Caco-2 (cell line): ENCODE measurements around the gene FAM83F. TPM values are rescaled to one million over a fixed set of nuclear protein-coding genes. Genes with fewer than 3 reads are reported as not detected.

Experiments used
- BruUV-seq: library from RNA; stranded (reverse); fragments of 400-500 nt; replicated peaks from 2 replicates; lab custom pipeline; 2021; lab: Mats Ljungman, UMichigan
- CTCF ChIA-PET: fragments of 300-600 bp; sonication (Branson Sonifier 250); formaldehyde crosslinking; loops from one replicate; lab custom pipeline; 2022; ENCODE audit warnings: antibody characterized with exemption; lab: Charles Lee
- POLR2A ChIA-PET: fragments of 300-600 bp; sonication (Branson Sonifier 250); formaldehyde crosslinking; loops from one replicate; lab custom pipeline; 2022; ENCODE audit warnings: antibody characterized with exemption; lab: Charles Lee
- DNase-seq, 2 experiments: peaks; one replicate each; pipeline versions ENCODE4 v3.0.0 to v3.0.0-alpha.2; 2020 to 2022
- H3K27me3 ChIP-seq: replicated peaks from 2 replicates; pipeline ENCODE4 v1.6.0; 2011; ENCODE audit warnings: low read length; ENCODE audit not compliant: control insufficient read depth, insufficient read depth
- H3K36me3 ChIP-seq: 2 replicates; pipeline ENCODE4 v1.5.1; 2011; ENCODE audit warnings: low read length; ENCODE audit not compliant: control insufficient read depth, insufficient read depth
- H3K4me1 ChIP-seq: fragments of 250-450 bp; sonication (Bioruptor Pico); 2 replicates; pipeline ENCODE4 v1.5.1; 2020; ENCODE audit warnings: mild to moderate bottlenecking
- H3K4me3 ChIP-seq: 2 replicates; pipeline ENCODE4 v1.5.1; 2011; ENCODE audit warnings: low read depth, mild to moderate bottlenecking, control low read depth, low read length
- H3K9me3 ChIP-seq: fragments of 250-450 bp; sonication (Bioruptor Pico); 2 replicates; pipeline ENCODE4 v1.5.1; 2020; ENCODE audit warnings: mild to moderate bottlenecking, moderate library complexity
- H3K27ac Mint-ChIP-seq: one replicate; pipeline ENCODE4 v1.8.0; 2022; ENCODE audit warnings: mixed read lengths; ENCODE audit not compliant: unreplicated experiment
- H3K27me3 Mint-ChIP-seq: one replicate; pipeline ENCODE4 v1.8.0; 2022; ENCODE audit warnings: mixed read lengths; ENCODE audit not compliant: insufficient read depth, unreplicated experiment
- H3K36me3 Mint-ChIP-seq: one replicate; pipeline ENCODE4 v1.8.0; 2022; ENCODE audit warnings: mild to moderate bottlenecking, mixed read lengths; ENCODE audit not compliant: insufficient read depth, unreplicated experiment
- H3K4me1 Mint-ChIP-seq: one replicate; pipeline ENCODE4 v1.8.0; 2022; ENCODE audit warnings: low read depth, mixed read lengths; ENCODE audit not compliant: unreplicated experiment
- H3K4me3 Mint-ChIP-seq: one replicate; pipeline ENCODE4 v1.8.0; 2022; ENCODE audit warnings: mild to moderate bottlenecking, moderate library complexity, mixed read lengths; ENCODE audit not compliant: unreplicated experiment
- H3K9me3 Mint-ChIP-seq: one replicate; pipeline ENCODE4 v1.8.0; 2022; ENCODE audit warnings: mixed read lengths; ENCODE audit not compliant: unreplicated experiment
- intact Hi-C: fragments of 100-400 bp; cut with micrococcal nuclease; formaldehyde crosslinking; loops from one replicate; pipeline ENCODE4 v1.10.0; 2022; ENCODE audit not compliant: unreplicated experiment
- total RNA-seq: library from RNA; stranded (reverse); gene quantifications from 2 replicates; pipeline ENCODE4 v1.2.3, GENCODE V29; 2022
- TF ChIP-seq, protein P1 (sequence below), 2 experiments: fragments of 200-600 bp in 1 of 2; IDR thresholded peaks; 1 replicate in 1 of 2; 2 replicates in 1 of 2; pipeline versions ENCODE4 v1.5.1 to v1.8.0; 2011 to 2022; ENCODE audit warnings: antibody characterized with exemption in 1 of 2, control low read depth in 1 of 2, inconsistent platforms in 1 of 2, low read depth in 1 of 2, low read length in 1 of 2, mild to moderate bottlenecking in 1 of 2, moderate library complexity in 1 of 2; ENCODE audit not compliant: insufficient read depth in 1 of 2, severe bottlenecking in 1 of 2, unreplicated experiment in 1 of 2

The FAM83F gene
- total RNA-seq, 1 experiment from 2014 or later = 20.0 TPM

DNA sequence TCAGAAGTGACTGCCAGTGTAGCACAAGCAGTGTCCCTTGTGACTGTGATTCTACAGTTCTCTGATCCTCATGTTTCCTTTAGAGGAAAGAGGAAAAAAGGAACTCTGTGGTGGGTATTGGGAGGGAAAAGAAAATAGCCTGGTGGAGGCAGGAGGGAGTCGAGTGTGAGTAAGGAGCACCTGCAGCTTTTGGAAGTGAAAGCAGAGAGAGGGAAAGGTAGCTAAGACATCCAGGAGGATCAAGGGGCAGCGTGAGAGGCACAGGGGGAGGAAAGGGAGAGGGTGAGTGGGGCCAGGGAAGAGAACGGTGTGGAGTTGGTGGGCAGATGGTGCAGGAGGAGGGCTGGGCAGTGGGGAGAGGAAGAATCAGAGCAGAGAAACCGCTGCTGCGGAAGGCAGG is 22.1 kb upstream of the FAM83F start:
- ChIA-PET CTCF (interaction anchor here (1.3 kb wide), 1 partner anchor 19 kb away, joined by 4 read pairs; no protein-coding TSS in a partner anchor), POLR2A (no interaction called here)
- Histone ChIP-seq H3K4me3 (no peak overlapping the region), H3K9me3 (no peaks in the 10 kb centered on the region), H3K27me3 (no peaks in the 10 kb centered on the region; the same call in 1 of the 2 replicates), H3K36me3 (no peaks in the 10 kb centered on the region), H3K4me1 (no peaks in the 10 kb centered on the region)
- DNase-seq = no peak
- H3K27ac Mint-ChIP-seq = no peak overlapping the region
- no peak overlapping the region for H3K4me3 Mint-ChIP-seq
- H3K36me3 Mint-ChIP-seq = no peaks in the 10 kb centered on the region
- peaks cover 3% of the 10 kb centered on the region for H3K27me3 Mint-ChIP-seq
- intact Hi-C loops = no loop called here
- no peaks in the 10 kb centered on the region for H3K4me1 Mint-ChIP-seq
- TF ChIP-seq, protein P1, sequence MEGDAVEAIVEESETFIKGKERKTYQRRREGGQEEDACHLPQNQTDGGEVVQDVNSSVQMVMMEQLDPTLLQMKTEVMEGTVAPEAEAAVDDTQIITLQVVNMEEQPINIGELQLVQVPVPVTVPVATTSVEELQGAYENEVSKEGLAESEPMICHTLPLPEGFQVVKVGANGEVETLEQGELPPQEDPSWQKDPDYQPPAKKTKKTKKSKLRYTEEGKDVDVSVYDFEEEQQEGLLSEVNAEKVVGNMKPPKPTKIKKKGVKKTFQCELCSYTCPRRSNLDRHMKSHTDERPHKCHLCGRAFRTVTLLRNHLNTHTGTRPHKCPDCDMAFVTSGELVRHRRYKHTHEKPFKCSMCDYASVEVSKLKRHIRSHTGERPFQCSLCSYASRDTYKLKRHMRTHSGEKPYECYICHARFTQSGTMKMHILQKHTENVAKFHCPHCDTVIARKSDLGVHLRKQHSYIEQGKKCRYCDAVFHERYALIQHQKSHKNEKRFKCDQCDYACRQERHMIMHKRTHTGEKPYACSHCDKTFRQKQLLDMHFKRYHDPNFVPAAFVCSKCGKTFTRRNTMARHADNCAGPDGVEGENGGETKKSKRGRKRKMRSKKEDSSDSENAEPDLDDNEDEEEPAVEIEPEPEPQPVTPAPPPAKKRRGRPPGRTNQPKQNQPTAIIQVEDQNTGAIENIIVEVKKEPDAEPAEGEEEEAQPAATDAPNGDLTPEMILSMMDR (IDR thresholded peaks at IDR 0.05; ENCODE audit: insufficient read depth in 1 of 2, low read depth in 1 of 2, low read length in 1 of 2, severe bottlenecking in 1 of 2, unreplicated experiment in 1 of 2) = no peak
- no TSS peak for BruUV-seq
- H3K9me3 Mint-ChIP-seq = no peaks in the 10 kb centered on the region

DNA sequence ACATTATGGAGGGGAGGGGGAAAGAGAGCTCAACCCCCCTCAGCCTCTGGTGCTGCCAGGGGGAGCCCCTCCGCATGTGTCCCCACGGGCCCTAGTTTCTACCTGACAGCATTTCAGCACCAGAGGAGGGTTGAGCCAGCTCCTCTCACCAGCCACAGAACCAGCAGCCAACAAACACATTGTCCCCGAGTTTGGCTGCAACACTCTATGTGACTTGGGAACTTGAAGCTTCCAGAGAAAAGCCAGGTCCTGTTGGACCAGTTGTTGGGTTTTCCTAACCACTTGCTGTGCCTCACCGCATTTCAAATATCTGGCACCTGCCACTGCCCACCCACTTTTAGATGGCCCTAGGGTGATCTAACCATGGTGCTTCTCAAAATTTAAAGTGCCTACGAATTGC is 21.1 kb upstream of the FAM83F start:
- Histone ChIP-seq H3K27me3 (no peaks in the 10 kb centered on the region; the same call in 1 of the 2 replicates), H3K36me3 (no peaks in the 10 kb centered on the region), H3K4me3 (no peak overlapping the region), H3K9me3 (no peaks in the 10 kb centered on the region), H3K4me1 (no peaks in the 10 kb centered on the region)
- BruUV-seq = no TSS peak
- intact Hi-C loops = no loop called here
- H3K36me3 Mint-ChIP-seq = no peaks in the 10 kb centered on the region
- no peaks in the 10 kb centered on the region for H3K4me1 Mint-ChIP-seq
- H3K9me3 Mint-ChIP-seq = no peaks in the 10 kb centered on the region
- peaks cover 6% of the 10 kb centered on the region for H3K27me3 Mint-ChIP-seq
- ChIA-PET POLR2A (no interaction called here), CTCF (interaction anchor here (0.5 to 1.3 kb wide), 2 partner anchors 20 to 50 kb away, joined by 3 to 4 read pairs; no protein-coding TSS in a partner anchor)
- no peak overlapping the region for H3K27ac Mint-ChIP-seq
- TF ChIP-seq, protein P1 (IDR thresholded peaks at IDR 0.05; ENCODE audit: insufficient read depth in 1 of 2, low read depth in 1 of 2, low read length in 1 of 2, severe bottlenecking in 1 of 2, unreplicated experiment in 1 of 2) = no peak
- no peak for DNase-seq
- no peak overlapping the region for H3K4me3 Mint-ChIP-seq

DNA sequence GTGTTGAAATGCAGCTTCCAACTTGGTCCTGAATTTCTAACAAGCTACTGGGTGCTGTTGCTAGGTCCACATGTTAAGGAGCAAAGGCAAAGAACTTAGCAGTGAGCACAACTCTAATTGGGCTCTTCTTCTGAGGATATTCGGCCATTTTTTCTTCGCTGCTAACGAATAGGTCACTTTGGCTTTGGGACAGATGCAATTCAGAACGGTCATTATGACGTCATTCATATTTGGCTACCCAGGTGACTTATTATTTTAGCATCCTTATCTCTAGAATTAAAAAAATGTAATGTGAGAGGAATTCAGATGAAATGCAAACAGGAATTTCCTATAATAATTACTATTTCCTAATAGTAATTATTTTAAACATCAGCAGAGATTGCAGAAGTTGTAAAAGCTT is 20.7 kb upstream of the FAM83F start:
- TF ChIP-seq, protein P1 (IDR thresholded peaks at IDR 0.05; ENCODE audit: insufficient read depth in 1 of 2, low read depth in 1 of 2, low read length in 1 of 2, severe bottlenecking in 1 of 2, unreplicated experiment in 1 of 2) = no peak
- no peak overlapping the region for H3K4me3 Mint-ChIP-seq
- Histone ChIP-seq H3K27me3 (no peaks in the 10 kb centered on the region; the same call in 1 of the 2 replicates), H3K4me3 (no peak overlapping the region), H3K36me3 (no peaks in the 10 kb centered on the region), H3K9me3 (no peaks in the 10 kb centered on the region), H3K4me1 (no peaks in the 10 kb centered on the region)
- H3K36me3 Mint-ChIP-seq = no peaks in the 10 kb centered on the region
- DNase-seq = no peak
- no peak overlapping the region for H3K27ac Mint-ChIP-seq
- intact Hi-C loops = no loop called here
- peaks cover 6% of the 10 kb centered on the region for H3K27me3 Mint-ChIP-seq
- no TSS peak for BruUV-seq
- H3K4me1 Mint-ChIP-seq = no peaks in the 10 kb centered on the region
- ChIA-PET CTCF (interaction anchor here (0.5 kb wide), 1 partner anchor 50 kb away, joined by 3 read pairs; no protein-coding TSS in a partner anchor), POLR2A (no interaction called here)
- H3K9me3 Mint-ChIP-seq = no peaks in the 10 kb centered on the region
